PC-3 (cell line): Measurements from ENCODE around the gene CTSF.

Source experiments
- CTCF ChIP-seq: fragments of 300-600 bp; sonication (generic); conservative IDR thresholded peaks from 2 replicates; pipeline ENCODE4 v1.5.1; 2017; ENCODE audit warnings: antibody characterized with exemption, low read depth, mild to moderate bottlenecking, low read length
- EZH2 ChIP-seq: fragments of 300-600 bp; sonication (generic); IDR thresholded peaks from one replicate; pipeline ENCODE4 v1.6.1; 2017; ENCODE audit warnings: antibody characterized with exemption, mild to moderate bottlenecking, low read length; ENCODE audit not compliant: unreplicated experiment
- EZH2phosphoT487 ChIP-seq: fragments of 300-600 bp; sonication (generic); IDR thresholded peaks from 2 replicates; pipeline ENCODE4 v1.6.1; 2018; ENCODE audit warnings: mild to moderate bottlenecking, antibody characterized with exemption, low read length, borderline replicate concordance

- TF ChIP-seq EZH2, result no peak
- TF ChIP-seq CTCF, result no peak
- TF ChIP-seq EZH2phosphoT487, result no peak
Observed at GRCh38 chr11:66593650-66594049, 25.2 kb upstream of the CTSF start.
